HCT116 (cell line): ENCODE measurements around the gene TRIL.

Experiments
- CBX3 ChIP-seq: IDR thresholded peaks from 2 replicates; pipeline ENCODE4 v1.6.1; 2012; ENCODE audit warnings: low read depth
- CEBPB ChIP-seq: IDR thresholded peaks from 2 replicates; pipeline ENCODE4 v1.6.1; 2012; ENCODE audit warnings: low read depth
- ELF1 ChIP-seq: IDR thresholded peaks from 2 replicates; pipeline ENCODE4 v1.6.1; 2012; ENCODE audit warnings: low read depth, borderline replicate concordance
- EZH2 ChIP-seq: fragments of 200-600 bp; sonication (generic); IDR thresholded peaks from 2 replicates; pipeline ENCODE4 v1.6.1; 2017; ENCODE audit warnings: antibody characterized with exemption, mixed run types
- EZH2phosphoT487 ChIP-seq: fragments of 200-600 bp; IDR thresholded peaks from 2 replicates; pipeline ENCODE4 v1.6.1; 2018; ENCODE audit warnings: antibody characterized with exemption, borderline replicate concordance
- FOSL1 ChIP-seq: IDR thresholded peaks from 2 replicates; pipeline ENCODE4 v1.6.1; 2012; ENCODE audit warnings: low read depth
- POLR2A ChIP-seq: IDR thresholded peaks from 2 replicates; pipeline ENCODE4 v1.7.0; 2011; ENCODE audit warnings: borderline replicate concordance; ENCODE audit not compliant: insufficient read depth, insufficient read length; ENCODE audit errors: extremely low read depth
- POLR2AphosphoS5 ChIP-seq: IDR thresholded peaks from 2 replicates; pipeline ENCODE4 v1.6.1; 2011; ENCODE audit warnings: mild to moderate bottlenecking, low read depth, low read length, moderate library complexity
- RAD21 ChIP-seq: IDR thresholded peaks from 2 replicates; pipeline ENCODE4 v1.6.1; 2012; ENCODE audit warnings: low read depth, mild to moderate bottlenecking
- SRF ChIP-seq: IDR thresholded peaks from 2 replicates; pipeline ENCODE4 v1.6.1; 2012; ENCODE audit warnings: low read depth
- TCF7L2 ChIP-seq: IDR thresholded peaks from 2 replicates; pipeline ENCODE4 v1.7.0; 2011; ENCODE audit warnings: borderline replicate concordance, inconsistent platforms; ENCODE audit not compliant: insufficient read depth, insufficient read length; ENCODE audit errors: extremely low read depth
- YY1 ChIP-seq: IDR thresholded peaks from 2 replicates; pipeline ENCODE4 v1.6.1; 2011; ENCODE audit warnings: low read length, low read depth, moderate library complexity, mild to moderate bottlenecking; ENCODE audit not compliant: insufficient replicate concordance; ENCODE audit errors: extremely low read depth
- TF ChIP-seq, protein P1 (sequence below), 3 experiments: fragments of 200-600 bp in 1 of 3; sonication (generic) in 1 of 3; IDR thresholded peaks in 2 of 3; conservative IDR thresholded peaks in 1 of 3; 2 replicates each; pipeline ENCODE4 v1.5.1; 2012 to 2017; ENCODE audit warnings: low read depth in 2 of 3, low read length in 2 of 3, antibody characterized with exemption in 1 of 3, borderline replicate concordance in 1 of 3, control low read depth in 1 of 3, mild to moderate bottlenecking in 1 of 3, mixed read lengths in 1 of 3, mixed run types in 1 of 3, moderate library complexity in 1 of 3; ENCODE audit not compliant: insufficient read depth in 1 of 3

DNA sequence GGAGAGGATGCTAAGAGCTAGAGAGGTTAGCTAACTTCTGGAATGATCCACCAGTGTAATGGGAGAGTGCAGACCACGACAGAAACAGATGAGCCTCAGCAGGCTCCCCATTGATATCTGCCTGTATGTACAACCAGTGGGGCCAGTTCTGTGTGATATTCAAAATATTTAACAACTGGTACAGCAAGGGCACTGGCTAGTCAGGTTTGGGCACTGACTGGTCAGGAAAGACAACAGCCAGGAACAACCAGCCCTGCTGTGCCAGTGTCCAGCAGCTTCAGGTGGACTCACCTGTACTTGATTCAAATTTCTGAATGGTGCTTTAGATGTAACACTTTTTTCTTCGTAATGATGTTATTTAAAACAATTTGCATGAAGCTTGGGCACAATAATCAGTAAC lies 5.9 kb upstream of the TRIL start:
- TF ChIP-seq, protein P1, sequence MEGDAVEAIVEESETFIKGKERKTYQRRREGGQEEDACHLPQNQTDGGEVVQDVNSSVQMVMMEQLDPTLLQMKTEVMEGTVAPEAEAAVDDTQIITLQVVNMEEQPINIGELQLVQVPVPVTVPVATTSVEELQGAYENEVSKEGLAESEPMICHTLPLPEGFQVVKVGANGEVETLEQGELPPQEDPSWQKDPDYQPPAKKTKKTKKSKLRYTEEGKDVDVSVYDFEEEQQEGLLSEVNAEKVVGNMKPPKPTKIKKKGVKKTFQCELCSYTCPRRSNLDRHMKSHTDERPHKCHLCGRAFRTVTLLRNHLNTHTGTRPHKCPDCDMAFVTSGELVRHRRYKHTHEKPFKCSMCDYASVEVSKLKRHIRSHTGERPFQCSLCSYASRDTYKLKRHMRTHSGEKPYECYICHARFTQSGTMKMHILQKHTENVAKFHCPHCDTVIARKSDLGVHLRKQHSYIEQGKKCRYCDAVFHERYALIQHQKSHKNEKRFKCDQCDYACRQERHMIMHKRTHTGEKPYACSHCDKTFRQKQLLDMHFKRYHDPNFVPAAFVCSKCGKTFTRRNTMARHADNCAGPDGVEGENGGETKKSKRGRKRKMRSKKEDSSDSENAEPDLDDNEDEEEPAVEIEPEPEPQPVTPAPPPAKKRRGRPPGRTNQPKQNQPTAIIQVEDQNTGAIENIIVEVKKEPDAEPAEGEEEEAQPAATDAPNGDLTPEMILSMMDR (IDR thresholded peaks at IDR 0.05 in 2 of 3, conservative IDR thresholded peaks at IDR 0.05 in 1 of 3; ENCODE audit: borderline replicate concordance in 1 of 3, insufficient read depth in 1 of 3, low read depth in 2 of 3, low read length in 2 of 3): no peak
- no peak for TF ChIP-seq POLR2AphosphoS5
- no peak for TF ChIP-seq CEBPB
- TF ChIP-seq TCF7L2: no peak
- TF ChIP-seq POLR2A: no peak
- no peak for TF ChIP-seq SRF
- TF ChIP-seq YY1: no peak
- TF ChIP-seq EZH2: no peak
- no peak for TF ChIP-seq FOSL1
- no peak for TF ChIP-seq CBX3
- no peak for TF ChIP-seq ELF1
- TF ChIP-seq RAD21: no peak
- TF ChIP-seq EZH2phosphoT487: no peak
